Activated naive CD4-positive, alpha-beta T cell treated with anti-CD3 and anti-CD28 coated beads, Interleukin-2, amount 50 U/mL, for 16 hours (primary cell): ENCODE measurements around the gene ZFYVE28.
A peak's percentile ranks its signal among the peaks of the same experiment; 100 is the strongest.
"Not testable (repeated sequence)": the region's sequence is repeated elsewhere in the genome, so short reads cannot be mapped to it uniquely, and the experiment has no call there.

Experiments used
- DNase-seq: peaks from one replicate; pipeline ENCODE4 v3.0.0-alpha.2; 2020

ZFYVE28 gene

GRCh38 chr4:2446656-2447564, 28.5 kb upstream of the ZFYVE28 start:
- no peak for DNase-seq

GRCh38 chr4:2445571-2445970, 27.1 kb upstream of the ZFYVE28 start:
- no peak for DNase-seq

GRCh38 chr4:2445130-2445529, 26.7 kb upstream of the ZFYVE28 start:
- DNase-seq: no peak

GRCh38 chr4:2443956-2444740, 25.7 kb upstream of the ZFYVE28 start:
- no peak for DNase-seq

GRCh38 chr4:2443061-2443730, 24.8 kb upstream of the ZFYVE28 start:
- no peak for DNase-seq

GRCh38 chr4:2442175-2442993, 23.9 kb upstream of the ZFYVE28 start:
- DNase-seq: no peak

GRCh38 chr4:2441393-2442174, 23.1 kb upstream of the ZFYVE28 start:
- DNase-seq: peak; percentile 67

GRCh38 chr4:2438822-2439718, 20.6 kb upstream of the ZFYVE28 start:
- no peak for DNase-seq

- DNase-seq: no peak
Measured at GRCh38 chr4:2437475-2438215, 19.2 kb upstream of the ZFYVE28 start.

GRCh38 chr4:2436761-2437474, 18.5 kb upstream of the ZFYVE28 start:
- no peak for DNase-seq

GRCh38 chr4:2436301-2436700, 17.9 kb upstream of the ZFYVE28 start:
- DNase-seq: no peak

- DNase-seq: no peak
Measured at GRCh38 chr4:2434420-2434819, 16.0 kb upstream of the ZFYVE28 start.

- DNase-seq: no peak
Measured at GRCh38 chr4:2433609-2434350, 15.3 kb upstream of the ZFYVE28 start.

- no peak for DNase-seq
Measured at GRCh38 chr4:2432991-2433530, 14.6 kb upstream of the ZFYVE28 start.

GRCh38 chr4:2432004-2432403, 13.6 kb upstream of the ZFYVE28 start:
- no peak for DNase-seq

- not testable (repeated sequence) for DNase-seq
Measured at GRCh38 chr4:2429945-2430757, 11.7 kb upstream of the ZFYVE28 start.
